Ishikawa (cell line): Measurements from ENCODE around the gene COMTD1.

Experiments
- CEBPB ChIP-seq: IDR thresholded peaks from 2 replicates; pipeline ENCODE4 v1.6.1; 2012
- CREB1 ChIP-seq: IDR thresholded peaks from 2 replicates; pipeline ENCODE4 v1.6.1; 2012; ENCODE audit warnings: low read depth
- EGR1 ChIP-seq: IDR thresholded peaks from 2 replicates; pipeline ENCODE4 v1.6.1; 2012
- EP300 ChIP-seq: IDR thresholded peaks from 2 replicates; pipeline ENCODE4 v1.6.1; 2012; ENCODE audit warnings: borderline replicate concordance
- FOXM1 ChIP-seq: IDR thresholded peaks from 2 replicates; pipeline ENCODE4 v1.6.1; 2012; ENCODE audit warnings: low read depth, borderline replicate concordance
- MAX ChIP-seq: IDR thresholded peaks from 2 replicates; pipeline ENCODE4 v1.6.1; 2012
- NFIC ChIP-seq: IDR thresholded peaks from 2 replicates; pipeline ENCODE4 v1.6.1; 2012
- RAD21 ChIP-seq: IDR thresholded peaks from 2 replicates; pipeline ENCODE4 v1.6.1; 2012; ENCODE audit warnings: low read depth
- REST ChIP-seq: IDR thresholded peaks from 2 replicates; pipeline ENCODE4 v1.6.1; 2012; ENCODE audit warnings: low read depth, mild to moderate bottlenecking
- TAF1 ChIP-seq: IDR thresholded peaks from 2 replicates; pipeline ENCODE4 v1.6.1; 2012; ENCODE audit warnings: low read depth, mild to moderate bottlenecking
- TCF12 ChIP-seq: IDR thresholded peaks from 2 replicates; pipeline ENCODE4 v1.6.1; 2012; ENCODE audit warnings: low read depth
- TEAD4 ChIP-seq: IDR thresholded peaks from 2 replicates; pipeline ENCODE4 v1.6.1; 2012
- USF1 ChIP-seq: IDR thresholded peaks from 2 replicates; pipeline ENCODE4 v1.6.1; 2012
- YY1 ChIP-seq: IDR thresholded peaks from 2 replicates; pipeline ENCODE4 v1.6.1; 2012; ENCODE audit warnings: low read depth
- ZBTB7A ChIP-seq: IDR thresholded peaks from 2 replicates; pipeline ENCODE4 v1.6.1; 2012; ENCODE audit warnings: low read depth

The COMTD1 gene

GRCh38 chr10:75265856-75266255, 30.1 kb upstream of the COMTD1 start:
- TF ChIP-seq REST (no peak), YY1 (no peak), CREB1 (no peak)

GRCh38 chr10:75263806-75264205, 28.0 kb upstream of the COMTD1 start:
- TF ChIP-seq TAF1 (no peak), TCF12 (no peak), RAD21 (no peak), EP300 (no peak), EGR1 (no peak), CREB1 (no peak), MAX (no peak)

- TF ChIP-seq YY1 (no peak), REST (no peak), NFIC (no peak), MAX (no peak), EGR1 (no peak), CEBPB (no peak), USF1 (no peak), FOXM1 (no peak), TAF1 (no peak), TEAD4 (no peak), CREB1 (no peak), EP300 (no peak), RAD21 (no peak), ZBTB7A (no peak)
These were observed 26.3 kb upstream of the COMTD1 start for GRCh38 chr10:75261813-75262705.

- TF ChIP-seq YY1 = no peak
- no peak for TF ChIP-seq EGR1
- TF ChIP-seq TAF1 = no peak
- TF ChIP-seq NFIC = no peak
These were observed 25.2 kb upstream of the COMTD1 start for GRCh38 chr10:75260990-75261389.

GRCh38 chr10:75254739-75255138, 19.0 kb upstream of the COMTD1 start:
- TF ChIP-seq ZBTB7A (no peak), NFIC (no peak), RAD21 (no peak), TEAD4 (no peak), EGR1 (no peak), CEBPB (no peak), YY1 (no peak), TAF1 (no peak), USF1 (no peak), FOXM1 (no peak), REST (no peak), MAX (no peak), EP300 (no peak), TCF12 (no peak), CREB1 (no peak)
